ENCODE data around the gene SRMS.

GRCh38 chr20:63496596-63497120 lies 50.9 kb downstream of the SRMS start:
- TF ChIP-seq CTCF (conservative IDR thresholded peaks at IDR 0.05 in 1 of 2, IDR thresholded peaks at IDR 0.05 in 1 of 2; ENCODE audit: extremely low read depth in 1 of 2, insufficient read depth in 1 of 2, low read depth in 1 of 2, low read length in 2 of 2) (no peak), EZH2 (IDR thresholded peaks at IDR 0.05; ENCODE audit: borderline replicate concordance, low read length) (no peak)
